Measurements from ENCODE around the gene ACTR8. TPM values are rescaled to one million over a fixed set of nuclear protein-coding genes. Genes with fewer than 3 reads are reported as not detected.

Gene ACTR8
- total RNA-seq, 1 donor from 2014 or later: 43.6 TPM

- Histone ChIP-seq H3K79me2 (ENCODE audit: insufficient read depth, low read length) (no peaks in the 10 kb centered on the region), H3K4me1 (ENCODE audit: insufficient read depth, low read length) (no peaks in the 10 kb centered on the region), H3K9ac (ENCODE audit: low read length) (no peak overlapping the region), H3K4me3 (ENCODE audit: insufficient read depth, low read depth, low read length) (no peak overlapping the region), H3K36me3 (ENCODE audit: insufficient read depth, low read length) (no peaks in the 10 kb centered on the region), H3K9me3 (ENCODE audit: insufficient read depth, low read depth, low read length) (no peaks in the 10 kb centered on the region), H3K27ac (ENCODE audit: low read depth, low read length) (no peak overlapping the region), H4K20me1 (ENCODE audit: insufficient read depth, low read length) (no peaks in the 10 kb centered on the region), H2AFZ (ENCODE audit: low read depth, low read length) (no peak overlapping the region), H3K4me2 (ENCODE audit: low read length) (no peak overlapping the region), H3K27me3 (ENCODE audit: insufficient read depth, low read length) (no peaks in the 10 kb centered on the region)
- Mint-ChIP-seq H3K4me3 (ENCODE audit: unreplicated experiment) (no peak overlapping the region), H3K27ac (ENCODE audit: unreplicated experiment) (no peak overlapping the region), H3K4me1 (ENCODE audit: low read depth, unreplicated experiment) (peaks cover 17% of the 10 kb centered on the region), H3K9me3 (ENCODE audit: unreplicated experiment) (no peaks in the 10 kb centered on the region), H3K27me3 (ENCODE audit: low read depth, unreplicated experiment) (no peaks in the 10 kb centered on the region), H3K36me3 (ENCODE audit: low read depth, unreplicated experiment) (no peaks in the 10 kb centered on the region)
- TF ChIP-seq EZH2 (IDR thresholded peaks at IDR 0.05; ENCODE audit: insufficient read depth, low read length): no peak
- TF ChIP-seq CTCF (IDR thresholded peaks at IDR 0.05; ENCODE audit: insufficient read depth, low read depth, low read length): no peak
- FAIRE-seq: no peak
- no peak for DNase-seq (ENCODE audit: low read depth)
Measured at GRCh38 chr3:53824795-53825194, 57.2 kb downstream of the ACTR8 start.

GRCh38 chr3:53823956-53824657 is 57.8 kb downstream of the ACTR8 start:
- Mint-ChIP-seq H3K27ac (ENCODE audit: unreplicated experiment) (no peak overlapping the region), H3K9me3 (ENCODE audit: unreplicated experiment) (no peaks in the 10 kb centered on the region)

More at GRCh38 chr3:53823956-53824657, 57.8 kb downstream of the ACTR8 start:
- H3K27me3 Mint-ChIP-seq (ENCODE audit: low read depth, unreplicated experiment): no peaks in the 10 kb centered on the region
- Histone ChIP-seq H3K27me3 (ENCODE audit: insufficient read depth, low read length) (no peaks in the 10 kb centered on the region), H3K79me2 (ENCODE audit: insufficient read depth, low read length) (no peaks in the 10 kb centered on the region), H3K4me2 (ENCODE audit: low read length) (no peak overlapping the region), H3K9me3 (ENCODE audit: insufficient read depth, low read depth, low read length) (no peaks in the 10 kb centered on the region), H2AFZ (ENCODE audit: low read depth, low read length) (no peak overlapping the region), H3K4me1 (ENCODE audit: insufficient read depth, low read length) (no peaks in the 10 kb centered on the region), H3K4me3 (ENCODE audit: insufficient read depth, low read depth, low read length) (no peak overlapping the region), H4K20me1 (ENCODE audit: insufficient read depth, low read length) (no peaks in the 10 kb centered on the region), H3K27ac (ENCODE audit: low read depth, low read length) (no peak overlapping the region), H3K9ac (ENCODE audit: low read length) (no peak overlapping the region), H3K36me3 (ENCODE audit: insufficient read depth, low read length) (no peaks in the 10 kb centered on the region)
- DNase-seq (ENCODE audit: low read depth): no peak
- no peaks in the 10 kb centered on the region for H3K36me3 Mint-ChIP-seq (ENCODE audit: low read depth, unreplicated experiment)
- no peak overlapping the region for H3K4me3 Mint-ChIP-seq (ENCODE audit: unreplicated experiment)
- H3K4me1 Mint-ChIP-seq (ENCODE audit: low read depth, unreplicated experiment): peaks cover 17% of the 10 kb centered on the region
- FAIRE-seq: no peak
- TF ChIP-seq EZH2 (IDR thresholded peaks at IDR 0.05; ENCODE audit: insufficient read depth, low read length): no peak
- no peak for TF ChIP-seq CTCF (IDR thresholded peaks at IDR 0.05; ENCODE audit: insufficient read depth, low read depth, low read length)
